HG02884 (cell line): ENCODE data around the gene PCBP4.

Source experiments
- ATAC-seq: cut with Tn5 transposase; IDR thresholded peaks from one replicate; pipeline ENCODE4 v1.9.1; 2021; ENCODE audit warnings: mild to moderate bottlenecking, moderate library complexity; ENCODE audit not compliant: unreplicated experiment

PCBP4 gene

DNA sequence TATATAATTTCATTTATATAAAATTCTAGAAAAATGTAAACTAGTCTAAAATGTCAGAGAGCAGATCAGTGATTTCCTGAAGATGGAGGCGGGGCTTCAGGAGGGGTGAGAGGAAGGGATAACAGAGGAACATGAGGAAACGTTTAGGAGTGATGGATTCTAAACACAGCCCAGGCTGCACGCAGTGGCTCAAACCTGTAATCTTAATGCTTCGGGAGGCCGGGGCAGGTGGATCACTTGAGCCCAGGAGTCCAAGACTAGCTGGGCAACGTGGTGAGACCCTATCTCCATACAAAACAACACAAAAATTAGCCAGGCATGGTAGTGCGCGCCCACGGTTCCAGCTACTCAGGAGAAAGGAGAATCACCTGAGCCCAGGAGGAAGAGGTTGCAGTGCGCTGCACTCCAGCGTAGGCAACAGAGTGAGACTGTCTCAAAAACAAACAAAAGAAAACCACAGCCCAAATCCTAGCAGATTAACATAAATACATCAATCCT, 46.1 kb downstream of the PCBP4 start:
- no peak for ATAC-seq

DNA sequence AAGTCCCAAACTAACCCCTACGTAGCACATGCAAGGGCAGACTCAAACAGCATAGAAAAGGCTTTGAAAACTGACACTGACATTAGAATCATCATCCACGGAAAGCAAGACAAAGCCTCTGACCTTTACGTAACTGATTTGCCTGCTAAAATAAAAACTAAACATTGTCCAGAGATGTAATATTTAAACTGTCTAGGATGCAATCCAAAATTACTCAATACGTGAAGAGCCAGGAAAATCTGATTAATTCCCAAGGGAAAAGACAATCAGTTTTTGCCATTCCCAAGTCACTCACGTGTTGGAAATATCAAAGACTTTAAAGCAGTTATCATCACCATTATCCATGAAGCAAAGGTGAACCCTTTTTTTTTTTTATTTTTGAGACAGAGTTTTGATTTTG, 50.8 kb downstream of the PCBP4 start:
- ATAC-seq: no peak

DNA sequence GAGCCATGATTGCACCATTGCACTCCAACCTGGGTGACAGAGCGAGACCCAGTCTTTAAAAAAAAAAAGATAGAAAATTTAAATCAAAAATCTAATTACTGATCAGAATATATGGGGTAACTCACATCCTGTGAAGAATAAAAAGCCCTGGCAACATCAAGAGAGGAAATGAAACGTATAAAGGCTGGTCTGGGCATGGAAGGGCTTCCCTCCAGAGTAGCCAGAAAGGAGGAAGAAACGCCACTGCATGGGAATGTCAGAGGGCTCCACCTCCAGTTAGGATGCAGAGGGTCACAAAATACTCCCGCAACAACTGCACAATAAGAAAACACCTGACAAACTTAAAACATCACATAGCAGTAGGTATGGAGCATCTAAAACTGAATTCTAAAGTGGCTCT, 59.2 kb downstream of the PCBP4 start:
- no peak for ATAC-seq
